Measurements from ENCODE around the gene ZFPM1.

Gene ZFPM1

DNA sequence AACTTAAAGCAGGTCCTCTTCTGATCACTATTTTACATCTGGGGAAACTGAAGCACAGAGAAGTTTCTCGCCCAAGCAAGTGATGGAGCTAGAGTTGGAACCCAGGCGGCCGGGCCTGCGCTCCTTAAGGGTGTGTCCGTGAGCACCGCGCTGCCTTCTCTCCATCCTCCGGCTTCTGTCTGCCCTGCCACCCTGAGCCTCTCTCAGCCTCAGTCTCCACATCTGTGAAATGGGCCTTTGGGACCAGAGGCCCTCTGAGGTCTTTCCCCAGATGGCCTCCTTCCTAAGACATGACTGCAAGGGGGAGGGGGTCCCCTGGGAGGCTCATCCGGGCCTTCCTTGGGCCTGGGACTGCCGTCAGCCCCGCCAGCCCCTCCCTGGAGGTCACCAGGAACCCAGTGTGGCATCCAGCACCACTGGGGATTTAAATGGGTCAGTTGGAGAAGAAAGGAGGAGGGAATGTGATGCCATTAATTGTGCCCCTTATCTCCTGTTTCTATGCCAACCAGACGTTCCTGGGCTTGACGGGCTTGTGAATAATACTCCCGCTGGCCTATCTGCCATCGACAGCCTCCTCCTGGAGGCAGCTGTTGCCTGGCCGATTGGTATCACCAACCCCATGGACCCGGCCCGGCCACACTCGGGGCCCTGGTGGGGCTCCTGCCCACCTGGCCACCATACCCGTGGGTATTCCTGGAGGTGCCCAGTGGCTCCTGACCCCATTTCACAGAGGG is 5.1 kb downstream of the ZFPM1 start:
- Histone ChIP-seq H3K27me3 (ENCODE audit: insufficient read depth, poor library complexity, severe bottlenecking) (peaks cover 10% of the 10 kb centered on the region), H3K4me3 (replicated peaks; ENCODE audit: insufficient read depth, low read length) (no peak overlapping the region), H3K27ac (replicated peaks) (no peak overlapping the region)
- DNase-seq (ENCODE audit: low read depth in 1 of 2, low spot score in 1 of 2), result no peak
- no peak for TF ChIP-seq GABPA (IDR thresholded peaks at IDR 0.05; ENCODE audit: low read depth)
- TF ChIP-seq, protein P1, sequence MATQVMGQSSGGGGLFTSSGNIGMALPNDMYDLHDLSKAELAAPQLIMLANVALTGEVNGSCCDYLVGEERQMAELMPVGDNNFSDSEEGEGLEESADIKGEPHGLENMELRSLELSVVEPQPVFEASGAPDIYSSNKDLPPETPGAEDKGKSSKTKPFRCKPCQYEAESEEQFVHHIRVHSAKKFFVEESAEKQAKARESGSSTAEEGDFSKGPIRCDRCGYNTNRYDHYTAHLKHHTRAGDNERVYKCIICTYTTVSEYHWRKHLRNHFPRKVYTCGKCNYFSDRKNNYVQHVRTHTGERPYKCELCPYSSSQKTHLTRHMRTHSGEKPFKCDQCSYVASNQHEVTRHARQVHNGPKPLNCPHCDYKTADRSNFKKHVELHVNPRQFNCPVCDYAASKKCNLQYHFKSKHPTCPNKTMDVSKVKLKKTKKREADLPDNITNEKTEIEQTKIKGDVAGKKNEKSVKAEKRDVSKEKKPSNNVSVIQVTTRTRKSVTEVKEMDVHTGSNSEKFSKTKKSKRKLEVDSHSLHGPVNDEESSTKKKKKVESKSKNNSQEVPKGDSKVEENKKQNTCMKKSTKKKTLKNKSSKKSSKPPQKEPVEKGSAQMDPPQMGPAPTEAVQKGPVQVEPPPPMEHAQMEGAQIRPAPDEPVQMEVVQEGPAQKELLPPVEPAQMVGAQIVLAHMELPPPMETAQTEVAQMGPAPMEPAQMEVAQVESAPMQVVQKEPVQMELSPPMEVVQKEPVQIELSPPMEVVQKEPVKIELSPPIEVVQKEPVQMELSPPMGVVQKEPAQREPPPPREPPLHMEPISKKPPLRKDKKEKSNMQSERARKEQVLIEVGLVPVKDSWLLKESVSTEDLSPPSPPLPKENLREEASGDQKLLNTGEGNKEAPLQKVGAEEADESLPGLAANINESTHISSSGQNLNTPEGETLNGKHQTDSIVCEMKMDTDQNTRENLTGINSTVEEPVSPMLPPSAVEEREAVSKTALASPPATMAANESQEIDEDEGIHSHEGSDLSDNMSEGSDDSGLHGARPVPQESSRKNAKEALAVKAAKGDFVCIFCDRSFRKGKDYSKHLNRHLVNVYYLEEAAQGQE (IDR thresholded peaks at IDR 0.05; ENCODE audit: insufficient replicate concordance, low read depth), result no peak
- TF ChIP-seq CTCF (IDR thresholded peaks at IDR 0.05; ENCODE audit: insufficient read depth, low read length), result no peak
- no peak for TF ChIP-seq POLR2AphosphoS5 (IDR thresholded peaks at IDR 0.05; ENCODE audit: low read depth)
- TF ChIP-seq SPI1 (IDR thresholded peaks at IDR 0.05; ENCODE audit: borderline replicate concordance, low read depth), result no peak

DNA sequence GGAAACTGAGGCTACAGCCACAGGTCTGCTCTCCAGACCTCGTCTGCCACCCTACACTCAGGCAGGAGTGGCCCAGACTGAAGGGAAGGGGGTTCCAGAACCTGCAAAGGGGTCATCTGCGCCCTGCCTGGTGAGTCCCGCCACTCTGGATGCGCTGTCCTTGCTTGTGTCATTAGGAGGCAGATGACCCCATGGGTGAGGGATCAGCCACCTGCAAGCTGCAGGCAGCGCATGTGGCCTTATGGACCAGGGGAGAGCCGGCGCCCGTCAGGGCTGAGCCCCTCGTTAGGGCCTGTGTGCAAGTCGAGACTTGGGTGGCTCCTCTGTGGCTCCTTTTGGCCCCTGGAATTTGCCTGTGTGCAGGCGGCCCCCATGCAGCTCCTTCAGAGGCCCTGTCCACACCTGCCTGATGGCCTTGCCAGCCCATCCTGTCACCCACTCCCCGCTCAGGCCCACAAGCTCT is 5.7 kb downstream of the ZFPM1 start:
- Histone ChIP-seq H3K27me3 (ENCODE audit: insufficient read depth, poor library complexity, severe bottlenecking) (peaks cover 9% of the 10 kb centered on the region), H3K27ac (replicated peaks) (no peak overlapping the region), H3K4me3 (replicated peaks; ENCODE audit: insufficient read depth, low read length) (no peak overlapping the region)
- no peak for DNase-seq (ENCODE audit: low read depth in 1 of 2, low spot score in 1 of 2)
- TF ChIP-seq GABPA (IDR thresholded peaks at IDR 0.05; ENCODE audit: low read depth), result no peak
- TF ChIP-seq, protein P1 (IDR thresholded peaks at IDR 0.05; ENCODE audit: insufficient replicate concordance, low read depth), result no peak
- no peak for TF ChIP-seq POLR2AphosphoS5 (IDR thresholded peaks at IDR 0.05; ENCODE audit: low read depth)
- TF ChIP-seq SPI1 (IDR thresholded peaks at IDR 0.05; ENCODE audit: borderline replicate concordance, low read depth), result no peak
- no peak for TF ChIP-seq CTCF (IDR thresholded peaks at IDR 0.05; ENCODE audit: insufficient read depth, low read length)

- H3K4me3 ChIP-seq (replicated peaks; ENCODE audit: insufficient read depth, low read length), result no peak overlapping the region
- TF ChIP-seq SPI1 (IDR thresholded peaks at IDR 0.05; ENCODE audit: borderline replicate concordance, low read depth), result no peak
- no peak for TF ChIP-seq POLR2AphosphoS5 (IDR thresholded peaks at IDR 0.05; ENCODE audit: low read depth)
- TF ChIP-seq, protein P1 (IDR thresholded peaks at IDR 0.05; ENCODE audit: insufficient replicate concordance, low read depth), result no peak
- TF ChIP-seq CTCF (IDR thresholded peaks at IDR 0.05; ENCODE audit: insufficient read depth, low read length), result no peak
- no peak for TF ChIP-seq GABPA (IDR thresholded peaks at IDR 0.05; ENCODE audit: low read depth)
- no peak overlapping the region for H3K27ac ChIP-seq (replicated peaks)
- peaks cover 3% of the 10 kb centered on the region for H3K27me3 ChIP-seq (ENCODE audit: insufficient read depth, poor library complexity, severe bottlenecking)
- DNase-seq (ENCODE audit: low read depth in 1 of 2, low spot score in 1 of 2), result no peak
Measured at GRCh38 chr16:88459366-88460073, 6.4 kb downstream of the ZFPM1 start.

All from HL-60 (cell line).